NCI-H2107 treated with DMSO at 0.1 percent for 48 hours (cell line): ENCODE measurements around the gene FAM227B.
"Not testable (repeated sequence)": the region's sequence is repeated elsewhere in the genome, so short reads cannot be mapped to it uniquely, and the experiment has no call there.

ENCODE experiments used
- DNase-seq: peaks from one replicate; lab custom pipeline; 2025; ENCODE audit not compliant: unreplicated experiment; lab: John Stamatoyannopoulos, UW

FAM227B gene

GRCh38 chr15:49612240-49612639, 8.4 kb downstream of the FAM227B start:
- not testable (repeated sequence) for DNase-seq

GRCh38 chr15:49610157-49610918, 10.3 kb downstream of the FAM227B start:
- no peak for DNase-seq

- DNase-seq: no peak
These were observed 14.0 kb downstream of the FAM227B start for GRCh38 chr15:49606594-49606993.

DNA sequence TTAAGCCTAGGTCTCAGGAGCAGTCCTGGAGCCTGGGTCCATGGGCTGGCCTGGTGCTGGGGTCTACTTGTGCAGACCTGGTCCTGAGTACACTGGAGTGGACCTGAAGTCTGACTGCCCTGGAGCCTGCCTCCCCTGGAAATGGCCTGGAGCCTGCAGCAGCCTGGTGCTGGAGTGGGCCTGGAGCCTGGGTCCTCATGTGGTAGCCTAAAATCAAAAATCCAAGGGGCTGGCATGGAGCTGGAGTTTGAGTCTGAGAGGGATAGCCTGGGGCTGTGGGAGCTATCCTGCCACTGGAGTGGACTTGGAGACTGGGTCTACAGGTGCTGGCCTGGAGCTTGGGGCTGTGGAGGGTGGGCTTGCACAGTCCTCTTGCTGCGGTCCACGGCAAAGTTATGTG, 15.0 kb downstream of the FAM227B start:
- DNase-seq: no peak

- DNase-seq: no peak
These were observed 15.8 kb downstream of the FAM227B start for GRCh38 chr15:49604625-49605409.

GRCh38 chr15:49592829-49593316, 27.7 kb downstream of the FAM227B start:
- DNase-seq: not testable (repeated sequence)

DNA sequence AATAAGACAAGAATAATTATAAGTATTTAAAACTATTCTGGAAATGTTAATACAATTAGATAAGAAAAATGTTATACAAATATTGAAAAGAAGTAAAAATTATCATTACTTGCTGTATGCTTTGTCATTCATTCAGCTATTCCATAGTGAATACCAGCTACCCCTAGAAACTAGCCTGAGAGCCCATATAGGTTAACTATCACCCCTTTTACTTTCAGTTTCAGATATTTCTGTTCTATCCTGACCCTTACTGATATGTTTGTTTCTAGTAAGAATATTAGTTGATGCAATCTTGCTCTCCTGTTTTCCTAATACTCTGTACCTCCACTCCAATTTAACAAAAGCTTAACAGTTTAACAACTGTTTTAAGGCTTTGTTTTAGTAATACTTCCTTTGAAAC, 31.6 kb downstream of the FAM227B start:
- no peak for DNase-seq

- DNase-seq: no peak
These were observed 47.2 kb downstream of the FAM227B start for GRCh38 chr15:49573421-49573820.

- no peak for DNase-seq
These were observed 49.9 kb downstream of the FAM227B start for GRCh38 chr15:49570672-49571071.

DNA sequence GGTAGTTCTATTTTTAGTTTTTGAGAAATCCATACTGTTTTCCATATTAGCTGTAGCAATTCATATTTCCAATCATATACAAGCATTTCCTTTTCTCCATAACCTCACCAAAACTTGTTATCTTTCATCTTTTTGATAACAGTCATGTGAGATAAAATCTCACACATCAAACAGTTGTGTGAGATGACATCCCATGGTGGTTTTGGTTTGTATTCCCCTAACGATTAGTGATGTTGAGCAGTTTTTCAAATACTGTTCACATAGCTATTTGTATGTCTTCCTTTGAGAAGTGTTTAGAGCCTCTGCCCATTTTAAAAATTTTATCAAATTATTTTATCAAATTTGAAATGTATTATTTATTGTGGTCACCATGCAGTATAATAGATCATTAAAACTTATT, 50.4 kb downstream of the FAM227B start:
- no peak for DNase-seq

DNA sequence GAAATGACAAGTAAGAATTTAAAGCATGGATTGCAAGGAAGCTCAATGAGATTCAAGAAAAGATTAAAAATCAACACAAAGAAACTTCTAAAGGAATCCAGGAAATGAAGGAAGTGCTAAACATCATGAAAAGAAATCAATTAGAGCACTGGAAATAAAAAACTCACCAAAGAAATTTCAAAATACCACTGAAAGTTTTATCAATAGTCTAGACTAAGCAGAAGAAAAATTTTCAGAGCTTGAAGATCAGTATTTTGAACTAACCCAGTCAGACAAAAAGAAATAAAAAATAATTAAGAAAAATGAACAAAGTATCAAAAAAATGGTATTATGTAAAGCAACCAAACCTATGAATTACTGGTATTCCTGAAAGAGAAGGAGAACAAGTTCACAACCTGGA, 60.6 kb downstream of the FAM227B start:
- DNase-seq: no peak

- no peak for DNase-seq
These were observed 61.7 kb downstream of the FAM227B start for GRCh38 chr15:49558929-49559328.

DNA sequence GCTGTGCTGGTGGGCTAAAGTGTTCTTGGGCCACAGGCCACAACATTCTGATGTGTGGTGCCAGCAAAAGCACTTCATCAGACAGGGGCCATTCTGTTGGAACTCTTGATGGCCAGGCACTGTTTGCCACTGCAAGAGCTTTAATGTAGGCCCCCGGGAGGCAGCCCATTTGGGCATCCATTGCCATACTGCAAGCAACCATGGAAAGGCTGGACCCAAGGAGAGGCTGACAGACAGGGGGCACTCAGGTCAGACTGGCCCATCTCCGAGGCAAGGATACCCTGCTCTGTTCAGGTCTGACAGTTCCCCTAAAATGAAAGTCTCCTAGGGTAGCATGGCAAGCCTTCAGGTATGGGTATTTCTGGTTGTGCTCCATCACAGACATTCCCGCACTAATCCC, 64.2 kb downstream of the FAM227B start:
- no peak for DNase-seq

DNA sequence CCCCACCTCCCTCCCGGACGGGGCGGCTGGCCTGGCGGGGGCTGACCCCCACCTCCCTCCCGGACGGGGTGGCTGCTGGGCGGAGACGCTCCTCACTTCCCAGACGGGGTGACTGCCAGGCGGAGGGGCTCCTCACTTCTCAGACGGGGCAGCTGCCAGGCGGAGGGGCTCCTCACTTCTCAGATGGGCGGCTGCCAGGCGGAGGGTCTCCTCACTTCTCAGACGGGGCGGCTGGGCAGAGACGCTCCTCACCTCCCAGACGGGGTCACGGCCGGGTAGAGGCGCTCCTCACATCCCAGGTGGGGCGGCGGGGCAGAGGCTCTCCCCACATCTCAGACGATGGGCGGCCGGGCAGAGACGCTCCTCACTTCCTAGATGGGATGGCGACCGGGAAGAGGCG, 70.3 kb downstream of the FAM227B start:
- DNase-seq: not testable (repeated sequence)

GRCh38 chr15:49538520-49538919, 82.1 kb downstream of the FAM227B start:
- no peak for DNase-seq

GRCh38 chr15:49530092-49530491, 90.5 kb downstream of the FAM227B start:
- no peak for DNase-seq

GRCh38 chr15:49528289-49528688, 92.3 kb downstream of the FAM227B start:
- no peak for DNase-seq

- DNase-seq: no peak
These were observed 98.8 kb downstream of the FAM227B start for GRCh38 chr15:49521802-49522201.

- DNase-seq: not testable (repeated sequence)
These were observed 107.9 kb downstream of the FAM227B start for GRCh38 chr15:49512739-49513138.

DNA sequence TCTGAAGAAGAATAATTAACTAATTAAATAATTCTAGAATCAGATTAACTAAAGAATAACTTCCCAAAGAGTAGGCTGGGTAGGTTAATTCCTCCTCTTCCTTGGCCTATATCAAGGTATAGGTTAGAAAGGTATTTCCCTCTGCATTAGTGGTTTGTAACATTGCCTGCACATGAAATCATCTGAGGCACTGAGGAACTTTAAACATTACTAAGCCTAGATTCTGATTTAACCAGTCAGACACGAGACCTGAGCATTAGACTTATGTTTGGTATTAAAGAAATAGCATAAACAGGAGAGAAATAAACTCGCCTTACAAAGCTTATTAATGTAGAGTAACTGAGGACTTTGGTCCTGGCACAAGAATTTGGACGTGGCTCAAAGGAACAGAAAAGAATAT, 113.4 kb downstream of the FAM227B start:
- DNase-seq: no peak

GRCh38 chr15:49506341-49506740, 114.3 kb downstream of the FAM227B start:
- DNase-seq: no peak

GRCh38 chr15:49501586-49501985, 119.0 kb downstream of the FAM227B start:
- DNase-seq: no peak
